H9 (cell line): ENCODE data around the gene SHB. TPM values are rescaled to one million over a fixed set of nuclear protein-coding genes. Genes with fewer than 3 reads are reported as not detected.

Experiments used
- DNase-seq: peaks from one replicate; pipeline ENCODE4 v3.0.0-alpha.2; 2017
- H2AFZ ChIP-seq: one replicate; pipeline ENCODE4 v1.6.1; 2013; ENCODE audit warnings: mild to moderate bottlenecking, low read length, control low read depth, moderate library complexity
- H2AK5ac ChIP-seq: 2 replicates; pipeline ENCODE4 v1.6.1; 2013; ENCODE audit warnings: low read length, control low read depth, mixed read lengths; ENCODE audit not compliant: insufficient read length
- H2BK120ac ChIP-seq: one replicate; pipeline ENCODE4 v1.6.1; 2013; ENCODE audit warnings: low read depth, mild to moderate bottlenecking, low read length, control low read depth, inconsistent platforms; ENCODE audit not compliant: poor library complexity, severe bottlenecking
- H2BK12ac ChIP-seq: 2 replicates; pipeline ENCODE4 v1.6.1; 2013; ENCODE audit warnings: low read length, control low read depth, mixed read lengths, low read depth; ENCODE audit not compliant: insufficient read length
- H2BK15ac ChIP-seq: 2 replicates; pipeline ENCODE4 v1.6.1; 2013; ENCODE audit warnings: low read depth, low read length, control low read depth
- H2BK20ac ChIP-seq: one replicate; pipeline ENCODE4 v1.6.1; 2013; ENCODE audit warnings: low read depth, mild to moderate bottlenecking, low read length, control low read depth, inconsistent platforms; ENCODE audit not compliant: poor library complexity, severe bottlenecking
- H2BK5ac ChIP-seq: 2 replicates; pipeline ENCODE4 v1.6.1; 2013; ENCODE audit warnings: low read length, control low read depth, mixed read lengths; ENCODE audit not compliant: insufficient read length
- H3K14ac ChIP-seq: 2 replicates; pipeline ENCODE4 v1.6.1; 2013; ENCODE audit warnings: low read length, control low read depth; ENCODE audit not compliant: insufficient read depth
- H3K18ac ChIP-seq: 2 replicates; pipeline ENCODE4 v1.6.1; 2013; ENCODE audit warnings: low read depth, mild to moderate bottlenecking, mixed read lengths, low read length, control low read depth; ENCODE audit not compliant: insufficient read length
- H3K23ac ChIP-seq: 2 replicates; pipeline ENCODE4 v1.6.1; 2013; ENCODE audit warnings: low read length, control low read depth, mixed read lengths, low read depth; ENCODE audit not compliant: insufficient read length
- H3K23me2 ChIP-seq: 2 replicates; pipeline ENCODE4 v1.6.1; 2013; ENCODE audit warnings: low read depth, mild to moderate bottlenecking, mixed read lengths, low read length, control low read depth; ENCODE audit not compliant: insufficient read length, poor library complexity, severe bottlenecking
- H3K27ac ChIP-seq: 2 replicates; pipeline ENCODE4 v1.5.1; 2013; ENCODE audit warnings: low read length, control low read depth, mixed read lengths, low read depth; ENCODE audit not compliant: insufficient read length
- H3K27me3 ChIP-seq: 2 replicates; pipeline ENCODE4 v1.6.1; 2013; ENCODE audit warnings: low read length, control low read depth, inconsistent platforms; ENCODE audit not compliant: insufficient read depth
- H3K4ac ChIP-seq: 2 replicates; pipeline ENCODE4 v1.6.1; 2013; ENCODE audit warnings: low read depth, mild to moderate bottlenecking, control low read depth, inconsistent platforms, low read length, moderate library complexity
- H3K4me1 ChIP-seq: 2 replicates; pipeline ENCODE4 v1.6.1; 2013; ENCODE audit warnings: low read length, control low read depth, inconsistent platforms; ENCODE audit not compliant: insufficient read depth
- H3K4me2 ChIP-seq: 2 replicates; pipeline ENCODE4 v1.6.1; 2013; ENCODE audit warnings: low read length, control low read depth, mixed read lengths; ENCODE audit not compliant: insufficient read length, insufficient read depth
- H3K56ac ChIP-seq: 2 replicates; pipeline ENCODE4 v1.6.1; 2013; ENCODE audit warnings: low read depth, mild to moderate bottlenecking, mixed read lengths, low read length, control low read depth; ENCODE audit not compliant: insufficient read length
- H3K79me1 ChIP-seq: 2 replicates; pipeline ENCODE4 v1.6.1; 2013; ENCODE audit warnings: low read depth, mild to moderate bottlenecking, moderate library complexity, low read length, control low read depth, inconsistent platforms; ENCODE audit not compliant: insufficient read depth, poor library complexity, severe bottlenecking
- H3K79me2 ChIP-seq: 2 replicates; pipeline ENCODE4 v1.6.1; 2013; ENCODE audit warnings: low read length, control low read depth, inconsistent platforms; ENCODE audit not compliant: insufficient read depth
- H3K9ac ChIP-seq: 2 replicates; pipeline ENCODE4 v1.6.1; 2013; ENCODE audit warnings: low read length, control low read depth, mixed read lengths; ENCODE audit not compliant: insufficient read length; ENCODE audit errors: extremely low read depth
- H3K9me3 ChIP-seq: one replicate; pipeline ENCODE4 v1.6.1; 2013; ENCODE audit warnings: low read depth, low read length, inconsistent platforms; ENCODE audit not compliant: control insufficient read depth
- H3T11ph ChIP-seq: one replicate; pipeline ENCODE4 v1.6.1; 2013; ENCODE audit warnings: mild to moderate bottlenecking, low read length, control low read depth, inconsistent platforms
- H4K20me1 ChIP-seq: one replicate; pipeline ENCODE4 v1.6.1; 2013; ENCODE audit not compliant: control insufficient read depth, insufficient read length, insufficient read depth
- H4K5ac ChIP-seq: 2 replicates; pipeline ENCODE4 v1.6.1; 2013; ENCODE audit warnings: low read depth, mild to moderate bottlenecking, mixed read lengths, low read length, control low read depth; ENCODE audit not compliant: insufficient read length
- H4K8ac ChIP-seq: replicated peaks from 2 replicates; pipeline ENCODE4 v1.6.1; 2013; ENCODE audit warnings: low read length, control low read depth, mixed read lengths, low read depth; ENCODE audit not compliant: insufficient read length
- H4K91ac ChIP-seq: 2 replicates; pipeline ENCODE4 v1.6.1; 2013; ENCODE audit warnings: low read depth, mild to moderate bottlenecking, moderate library complexity, mixed read lengths, low read length, control low read depth; ENCODE audit not compliant: insufficient read length
- H3K27ac Mint-ChIP-seq, 3 experiments: 2 replicates in 2 of 3; 3 replicates in 1 of 3; pipeline ENCODE4 v1.8.0; 2020 to 2021; ENCODE audit warnings: mixed read lengths in 3 of 3, mild to moderate bottlenecking in 1 of 3, moderate library complexity in 1 of 3
- H3K27me3 Mint-ChIP-seq: 2 replicates; pipeline ENCODE4 v1.8.0; 2021; ENCODE audit warnings: low read depth, mild to moderate bottlenecking, moderate library complexity, mixed read lengths
- H3K36me3 Mint-ChIP-seq, 3 experiments: 2 replicates in 2 of 3; 3 replicates in 1 of 3; pipeline ENCODE4 v1.8.0; 2020 to 2021; ENCODE audit warnings: low read depth in 3 of 3, mixed read lengths in 3 of 3; ENCODE audit not compliant: insufficient read depth in 1 of 3
- H3K4me1 Mint-ChIP-seq, 2 experiments: 2 replicates each; pipeline ENCODE4 v1.8.0; 2020; ENCODE audit warnings: mixed read lengths in 2 of 2
- H3K4me3 Mint-ChIP-seq, 2 experiments: 2 replicates in 1 of 2; 3 replicates in 1 of 2; pipeline ENCODE4 v1.8.0; 2020 to 2021; ENCODE audit warnings: mild to moderate bottlenecking in 2 of 2, mixed read lengths in 2 of 2, moderate library complexity in 1 of 2
- H3K9me3 Mint-ChIP-seq, 2 experiments: 2 replicates in 1 of 2; 3 replicates in 1 of 2; pipeline ENCODE4 v1.8.0; 2020; ENCODE audit warnings: mild to moderate bottlenecking in 2 of 2, mixed read lengths in 2 of 2, moderate library complexity in 1 of 2
- CTCF ChIP-seq: fragments of 200-600 bp; sonication (generic); conservative IDR thresholded peaks from 3 replicates; pipeline ENCODE4 v1.8.0; 2021; ENCODE audit warnings: antibody characterized with exemption, mild to moderate bottlenecking
- WGBS: extraction: QIAGEN DNeasy Blood & Tissue Kit; methylation state at CpG from one replicate; pipeline ENCODE4 v1.1.7; 2013; ENCODE audit warnings: missing lambda C conversion rate, low lambda C conversion rate, mixed read lengths; ENCODE audit not compliant: insufficient read length; ENCODE audit errors: extremely low coverage; 5-methylcytosine and 5-hydroxymethylcytosine counted together
- total RNA-seq: library from RNA; stranded (reverse); gene quantifications from 2 replicates; pipeline ENCODE4 v1.2.1, GENCODE V29; 2021

Gene SHB
- total RNA-seq, 1 experiment from 2014 or later = 14.6 TPM

- no peak for TF ChIP-seq CTCF
Observed at GRCh38 chr9:37927132-37927531, 141.9 kb downstream of the SHB start.

More at GRCh38 chr9:37927132-37927531, 141.9 kb downstream of the SHB start:
- Histone ChIP-seq H3K9me3 (no peaks in the 10 kb centered on the region), H4K20me1 (no peaks in the 10 kb centered on the region), H3T11ph (no peak overlapping the region), H2AK5ac (no peak overlapping the region), H3K4me1 (no peaks in the 10 kb centered on the region), H3K56ac (no peak overlapping the region), H2BK5ac (no peak overlapping the region), H2BK12ac (no peak overlapping the region), H3K27me3 (no peaks in the 10 kb centered on the region), H3K14ac (no peak overlapping the region), H3K79me2 (no peaks in the 10 kb centered on the region), H2BK20ac (no peak overlapping the region), H4K91ac (no peak overlapping the region), H3K27ac (no peak overlapping the region), H2BK120ac (no peak overlapping the region), H4K5ac (no peak overlapping the region), H3K23me2 (no peaks in the 10 kb centered on the region), H3K9ac (no peak overlapping the region), H4K8ac (no peak overlapping the region), H3K4ac (no peak overlapping the region), H2AFZ (no peak overlapping the region), H2BK15ac (no peak overlapping the region), H3K79me1 (no peaks in the 10 kb centered on the region), H3K4me2 (no peak overlapping the region), H3K18ac (no peak overlapping the region), H3K23ac (no peak overlapping the region)
- Mint-ChIP-seq H3K4me3 (no peak overlapping the region), H3K27ac (no peak overlapping the region), H3K27me3 (no peaks in the 10 kb centered on the region), H3K9me3 (no peaks in the 10 kb centered on the region), H3K4me1 (peaks cover 37 to 43% of the 10 kb centered on the region in 2 experiments), H3K36me3 (no peaks in the 10 kb centered on the region; a peak in 2 of 7 replicates)
- no CpG with 5 or more reads among the region's 9 CpGs for WGBS
- no peak for DNase-seq
